ENCODE results near the gene COMTD1. TPM values are rescaled to one million over a fixed set of nuclear protein-coding genes. Genes with fewer than 3 reads are reported as not detected.

COMTD1 gene
- total and polyA plus RNA-seq, 10 of the 15 experiments (the other 5 are each of a cell fraction or from before 2014, with no cell fraction given), result 0.39 to 64.3 (median 26.0) TPM

DNA sequence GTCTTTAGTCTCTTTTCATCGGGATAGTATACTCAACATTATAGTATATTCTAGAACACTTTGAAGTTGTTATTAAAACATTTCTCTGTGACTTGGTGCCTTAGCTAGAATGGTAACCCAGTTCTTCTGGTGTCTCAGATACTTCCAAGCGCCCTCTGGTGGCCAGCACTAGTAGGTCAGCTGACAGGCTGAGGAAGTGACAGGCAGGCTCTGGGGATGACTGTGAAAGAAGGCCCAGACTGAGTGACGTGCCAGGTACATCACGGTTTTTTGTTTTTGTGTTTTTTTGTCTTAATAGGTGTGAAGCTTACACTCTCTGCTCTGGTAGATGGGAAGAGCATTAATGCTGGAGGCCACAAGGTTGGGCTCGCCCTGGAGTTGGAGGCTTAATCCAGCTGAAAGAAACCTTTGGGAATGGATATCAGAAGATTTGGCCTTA lies 5.1 kb downstream of the COMTD1 start (continued):
- TF ChIP-seq, protein P1, sequence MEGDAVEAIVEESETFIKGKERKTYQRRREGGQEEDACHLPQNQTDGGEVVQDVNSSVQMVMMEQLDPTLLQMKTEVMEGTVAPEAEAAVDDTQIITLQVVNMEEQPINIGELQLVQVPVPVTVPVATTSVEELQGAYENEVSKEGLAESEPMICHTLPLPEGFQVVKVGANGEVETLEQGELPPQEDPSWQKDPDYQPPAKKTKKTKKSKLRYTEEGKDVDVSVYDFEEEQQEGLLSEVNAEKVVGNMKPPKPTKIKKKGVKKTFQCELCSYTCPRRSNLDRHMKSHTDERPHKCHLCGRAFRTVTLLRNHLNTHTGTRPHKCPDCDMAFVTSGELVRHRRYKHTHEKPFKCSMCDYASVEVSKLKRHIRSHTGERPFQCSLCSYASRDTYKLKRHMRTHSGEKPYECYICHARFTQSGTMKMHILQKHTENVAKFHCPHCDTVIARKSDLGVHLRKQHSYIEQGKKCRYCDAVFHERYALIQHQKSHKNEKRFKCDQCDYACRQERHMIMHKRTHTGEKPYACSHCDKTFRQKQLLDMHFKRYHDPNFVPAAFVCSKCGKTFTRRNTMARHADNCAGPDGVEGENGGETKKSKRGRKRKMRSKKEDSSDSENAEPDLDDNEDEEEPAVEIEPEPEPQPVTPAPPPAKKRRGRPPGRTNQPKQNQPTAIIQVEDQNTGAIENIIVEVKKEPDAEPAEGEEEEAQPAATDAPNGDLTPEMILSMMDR (IDR thresholded peaks at IDR 0.05 in 2 of 3, conservative IDR thresholded peaks at IDR 0.05 in 1 of 3; ENCODE audit: control insufficient read depth in 2 of 3, extremely low read depth in 1 of 3, insufficient read depth in 1 of 3, low read depth in 3 of 3, low read length in 3 of 3), result peak; percentile 93 to 97 (median 95); a peak in 5 of 6 replicates
- TF ChIP-seq NR2F1 (conservative IDR thresholded peaks at IDR 0.05) (no peak), POLR2A (IDR thresholded peaks at IDR 0.05; ENCODE audit: low read depth, low read length) (0 out of 2 replicates have a peak, but pooled peaks have one; percentile 19), CHD2 (IDR thresholded peaks at IDR 0.05; ENCODE audit: borderline replicate concordance, low read depth, low read length) (no peak), STAT1 (conservative IDR thresholded peaks at IDR 0.05) (0 out of 2 replicates have a peak, but pooled peaks have one; percentile 65), ZNF24 (IDR thresholded peaks at IDR 0.05) (no peak), HDGF (IDR thresholded peaks at IDR 0.05) (peak; percentile 93), RAD51 (IDR thresholded peaks at IDR 0.05) (peak; percentile 85), SMAD1 (IDR thresholded peaks at IDR 0.05; ENCODE audit: low read depth, partially characterized antibody) (no peak), WRNIP1 (IDR thresholded peaks at IDR 0.05; ENCODE audit: borderline replicate concordance, low read depth, low read length) (0 out of 2 replicates have a peak, but pooled peaks have one; percentile 23), ZZZ3 (IDR thresholded peaks at IDR 0.05; ENCODE audit: control insufficient read depth, insufficient read length, low read depth) (no peak), RELA (IDR thresholded peaks at IDR 0.05; ENCODE audit: borderline replicate concordance, partially characterized antibody) (no peak), EED (IDR thresholded peaks at IDR 0.05; ENCODE audit: low read depth) (no peak), YY1 (IDR thresholded peaks at IDR 0.05; ENCODE audit: low read depth, low read length) (peak; percentile 68), CREM (IDR thresholded peaks at IDR 0.05; ENCODE audit: low read depth) (peak; percentile 74), SREBF1 (IDR thresholded peaks at IDR 0.05; ENCODE audit: low read length) (no peak), MXI1 (IDR thresholded peaks at IDR 0.05; ENCODE audit: low read depth, low read length) (no peak)
- TF ChIP-seq, protein P2, sequence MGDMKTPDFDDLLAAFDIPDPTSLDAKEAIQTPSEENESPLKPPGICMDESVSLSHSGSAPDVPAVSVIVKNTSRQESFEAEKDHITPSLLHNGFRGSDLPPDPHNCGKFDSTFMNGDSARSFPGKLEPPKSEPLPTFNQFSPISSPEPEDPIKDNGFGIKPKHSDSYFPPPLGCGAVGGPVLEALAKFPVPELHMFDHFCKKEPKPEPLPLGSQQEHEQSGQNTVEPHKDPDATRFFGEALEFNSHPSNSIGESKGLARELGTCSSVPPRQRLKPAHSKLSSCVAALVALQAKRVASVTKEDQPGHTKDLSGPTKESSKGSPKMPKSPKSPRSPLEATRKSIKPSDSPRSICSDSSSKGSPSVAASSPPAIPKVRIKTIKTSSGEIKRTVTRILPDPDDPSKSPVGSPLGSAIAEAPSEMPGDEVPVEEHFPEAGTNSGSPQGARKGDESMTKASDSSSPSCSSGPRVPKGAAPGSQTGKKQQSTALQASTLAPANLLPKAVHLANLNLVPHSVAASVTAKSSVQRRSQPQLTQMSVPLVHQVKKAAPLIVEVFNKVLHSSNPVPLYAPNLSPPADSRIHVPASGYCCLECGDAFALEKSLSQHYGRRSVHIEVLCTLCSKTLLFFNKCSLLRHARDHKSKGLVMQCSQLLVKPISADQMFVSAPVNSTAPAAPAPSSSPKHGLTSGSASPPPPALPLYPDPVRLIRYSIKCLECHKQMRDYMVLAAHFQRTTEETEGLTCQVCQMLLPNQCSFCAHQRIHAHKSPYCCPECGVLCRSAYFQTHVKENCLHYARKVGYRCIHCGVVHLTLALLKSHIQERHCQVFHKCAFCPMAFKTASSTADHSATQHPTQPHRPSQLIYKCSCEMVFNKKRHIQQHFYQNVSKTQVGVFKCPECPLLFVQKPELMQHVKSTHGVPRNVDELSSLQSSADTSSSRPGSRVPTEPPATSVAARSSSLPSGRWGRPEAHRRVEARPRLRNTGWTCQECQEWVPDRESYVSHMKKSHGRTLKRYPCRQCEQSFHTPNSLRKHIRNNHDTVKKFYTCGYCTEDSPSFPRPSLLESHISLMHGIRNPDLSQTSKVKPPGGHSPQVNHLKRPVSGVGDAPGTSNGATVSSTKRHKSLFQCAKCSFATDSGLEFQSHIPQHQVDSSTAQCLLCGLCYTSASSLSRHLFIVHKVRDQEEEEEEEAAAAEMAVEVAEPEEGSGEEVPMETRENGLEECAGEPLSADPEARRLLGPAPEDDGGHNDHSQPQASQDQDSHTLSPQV (IDR thresholded peaks at IDR 0.05), result no peak
- TF ChIP-seq, protein P3, sequence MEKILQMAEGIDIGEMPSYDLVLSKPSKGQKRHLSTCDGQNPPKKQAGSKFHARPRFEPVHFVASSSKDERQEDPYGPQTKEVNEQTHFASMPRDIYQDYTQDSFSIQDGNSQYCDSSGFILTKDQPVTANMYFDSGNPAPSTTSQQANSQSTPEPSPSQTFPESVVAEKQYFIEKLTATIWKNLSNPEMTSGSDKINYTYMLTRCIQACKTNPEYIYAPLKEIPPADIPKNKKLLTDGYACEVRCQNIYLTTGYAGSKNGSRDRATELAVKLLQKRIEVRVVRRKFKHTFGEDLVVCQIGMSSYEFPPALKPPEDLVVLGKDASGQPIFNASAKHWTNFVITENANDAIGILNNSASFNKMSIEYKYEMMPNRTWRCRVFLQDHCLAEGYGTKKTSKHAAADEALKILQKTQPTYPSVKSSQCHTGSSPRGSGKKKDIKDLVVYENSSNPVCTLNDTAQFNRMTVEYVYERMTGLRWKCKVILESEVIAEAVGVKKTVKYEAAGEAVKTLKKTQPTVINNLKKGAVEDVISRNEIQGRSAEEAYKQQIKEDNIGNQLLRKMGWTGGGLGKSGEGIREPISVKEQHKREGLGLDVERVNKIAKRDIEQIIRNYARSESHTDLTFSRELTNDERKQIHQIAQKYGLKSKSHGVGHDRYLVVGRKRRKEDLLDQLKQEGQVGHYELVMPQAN (conservative IDR thresholded peaks at IDR 0.05), result no peak
- TF ChIP-seq, protein P4, sequence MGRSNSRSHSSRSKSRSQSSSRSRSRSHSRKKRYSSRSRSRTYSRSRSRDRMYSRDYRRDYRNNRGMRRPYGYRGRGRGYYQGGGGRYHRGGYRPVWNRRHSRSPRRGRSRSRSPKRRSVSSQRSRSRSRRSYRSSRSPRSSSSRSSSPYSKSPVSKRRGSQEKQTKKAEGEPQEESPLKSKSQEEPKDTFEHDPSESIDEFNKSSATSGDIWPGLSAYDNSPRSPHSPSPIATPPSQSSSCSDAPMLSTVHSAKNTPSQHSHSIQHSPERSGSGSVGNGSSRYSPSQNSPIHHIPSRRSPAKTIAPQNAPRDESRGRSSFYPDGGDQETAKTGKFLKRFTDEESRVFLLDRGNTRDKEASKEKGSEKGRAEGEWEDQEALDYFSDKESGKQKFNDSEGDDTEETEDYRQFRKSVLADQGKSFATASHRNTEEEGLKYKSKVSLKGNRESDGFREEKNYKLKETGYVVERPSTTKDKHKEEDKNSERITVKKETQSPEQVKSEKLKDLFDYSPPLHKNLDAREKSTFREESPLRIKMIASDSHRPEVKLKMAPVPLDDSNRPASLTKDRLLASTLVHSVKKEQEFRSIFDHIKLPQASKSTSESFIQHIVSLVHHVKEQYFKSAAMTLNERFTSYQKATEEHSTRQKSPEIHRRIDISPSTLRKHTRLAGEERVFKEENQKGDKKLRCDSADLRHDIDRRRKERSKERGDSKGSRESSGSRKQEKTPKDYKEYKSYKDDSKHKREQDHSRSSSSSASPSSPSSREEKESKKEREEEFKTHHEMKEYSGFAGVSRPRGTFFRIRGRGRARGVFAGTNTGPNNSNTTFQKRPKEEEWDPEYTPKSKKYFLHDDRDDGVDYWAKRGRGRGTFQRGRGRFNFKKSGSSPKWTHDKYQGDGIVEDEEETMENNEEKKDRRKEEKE (IDR thresholded peaks at IDR 0.05), result no peak

All from GM12878 (cell line).